H1 (cell line): ENCODE measurements around the gene CYBB. TPM values are rescaled to one million over a fixed set of nuclear protein-coding genes. Genes with fewer than 3 reads are reported as not detected.

Source experiments
- CTCF ChIA-PET: fragments of 300-600 bp; sonication (Branson Sonifier 250); formaldehyde crosslinking; loops from one replicate; lab custom pipeline; 2021; ENCODE audit not compliant: partially characterized antibody; lab: Charles Lee
- POLR2A ChIA-PET: fragments of 300-600 bp; sonication (Branson Sonifier 250); formaldehyde crosslinking; loops from one replicate; lab custom pipeline; 2021; ENCODE audit warnings: inconsistent platforms; ENCODE audit not compliant: partially characterized antibody; lab: Charles Lee
- DNase-seq, 2 experiments: peaks; one replicate each; pipeline versions ENCODE4 v3.0.0 to v3.0.0-alpha.2; 2010 to 2022; ENCODE audit warnings: low spot score in 2 of 2, low read depth in 1 of 2, mixed read lengths in 1 of 2
- FAIRE-seq: peaks from 2 replicates; lab custom pipeline; 2011; peaks lifted over from hg19 to GRCh38; lab: Jason Lieb, UNC
- H2AFZ ChIP-seq: 2 replicates; pipeline ENCODE4 v1.8.1; 2012; ENCODE audit warnings: low read length, inconsistent platforms
- H2AK5ac ChIP-seq: 2 replicates; pipeline ENCODE4 v1.6.1; 2013; ENCODE audit warnings: low read depth, low read length
- H2BK120ac ChIP-seq: replicated peaks from 2 replicates; pipeline ENCODE3; 2013; ENCODE audit warnings: low read depth, low read length, inconsistent platforms
- H2BK12ac ChIP-seq: 2 replicates; pipeline ENCODE4 v1.6.1; 2013; ENCODE audit warnings: low read depth, low read length
- H2BK15ac ChIP-seq: 2 replicates; pipeline ENCODE4 v1.6.1; 2013; ENCODE audit warnings: low read length
- H2BK20ac ChIP-seq: 2 replicates; pipeline ENCODE4 v1.6.1; 2013; ENCODE audit warnings: low read length
- H2BK5ac ChIP-seq: 2 replicates; pipeline ENCODE4 v1.6.1; 2013; ENCODE audit warnings: low read depth, low read length
- H3K14ac ChIP-seq: 2 replicates; pipeline ENCODE4 v1.6.1; 2013; ENCODE audit warnings: inconsistent platforms; ENCODE audit not compliant: insufficient read length
- H3K18ac ChIP-seq: 2 replicates; pipeline ENCODE4 v1.6.1; 2013; ENCODE audit warnings: low read length; ENCODE audit errors: extremely low read depth
- H3K23ac ChIP-seq: 2 replicates; pipeline ENCODE4 v1.6.1; 2013; ENCODE audit warnings: inconsistent platforms; ENCODE audit not compliant: insufficient read length
- H3K23me2 ChIP-seq: 2 replicates; pipeline ENCODE4 v1.6.1; 2013; ENCODE audit warnings: low read depth, low read length
- H3K27ac ChIP-seq: 2 replicates; pipeline ENCODE4 v1.6.1; 2011; ENCODE audit warnings: low read depth, low read length, inconsistent platforms
- H3K27me3 ChIP-seq, 4 experiments: replicated peaks in 1 of 4; 1 replicate in 1 of 4; 2 replicates in 3 of 4; pipeline versions ENCODE4 v1.6.1 to v1.8.1; 2011 to 2013; ENCODE audit warnings: low read length in 3 of 4, mild to moderate bottlenecking in 3 of 4, inconsistent platforms in 2 of 4, mixed read lengths in 2 of 4, moderate library complexity in 1 of 4; ENCODE audit not compliant: control insufficient read depth in 3 of 4, insufficient read depth in 3 of 4; ENCODE audit errors: extremely low read depth in 1 of 4
- H3K36me3 ChIP-seq, 4 experiments: 2 replicates each; pipeline versions ENCODE4 v1.6.1 to v1.8.1; 2011 to 2013; ENCODE audit warnings: mild to moderate bottlenecking in 4 of 4, low read length in 3 of 4, moderate library complexity in 2 of 4, control low read depth in 1 of 4, inconsistent platforms in 1 of 4; ENCODE audit not compliant: insufficient read depth in 4 of 4, control insufficient read depth in 2 of 4
- H3K4ac ChIP-seq: replicated peaks from 2 replicates; pipeline ENCODE3; 2013; ENCODE audit warnings: low read length, low read depth, mixed read lengths, inconsistent platforms; ENCODE audit not compliant: insufficient read length
- H3K4me1 ChIP-seq, 4 experiments: replicated peaks in 1 of 4; 1 replicate in 1 of 4; 2 replicates in 3 of 4; pipeline versions ENCODE4 v1.6.1 to v1.8.1; 2011 to 2013; ENCODE audit warnings: low read length in 3 of 4, inconsistent platforms in 2 of 4, mixed read lengths in 1 of 4; ENCODE audit not compliant: insufficient read depth in 4 of 4, control insufficient read depth in 3 of 4
- H3K4me2 ChIP-seq, 2 experiments: 2 replicates each; pipeline versions ENCODE4 v1.6.1 to v1.8.1; 2011 to 2013; ENCODE audit warnings: low read depth in 2 of 2, low read length in 2 of 2, control low read depth in 1 of 2, inconsistent platforms in 1 of 2, mild to moderate bottlenecking in 1 of 2; ENCODE audit not compliant: insufficient read depth in 1 of 2
- H3K4me3 ChIP-seq, 4 experiments: fragments of 200-600, 300-600 bp in 1 of 4; sonication (generic), shearing (Covaris generic), sonication (Bioruptor Twin) in 1 of 4; 2 replicates each; pipeline versions ENCODE4 v1.5.1 to v1.8.1; 2011 to 2016; ENCODE audit warnings: low read length in 4 of 4, low read depth in 3 of 4, control low read depth in 2 of 4, inconsistent platforms in 2 of 4, mild to moderate bottlenecking in 2 of 4, mixed read lengths in 1 of 4, moderate library complexity in 1 of 4; ENCODE audit not compliant: insufficient read depth in 2 of 4; ENCODE audit errors: extremely low read depth in 1 of 4
- H3K56ac ChIP-seq: replicated peaks from 2 replicates; pipeline ENCODE3; 2013; ENCODE audit warnings: low read depth, mild to moderate bottlenecking, mixed read lengths, low read length, inconsistent platforms; ENCODE audit not compliant: insufficient read length
- H3K79me1 ChIP-seq: 2 replicates; pipeline ENCODE4 v1.6.1; 2013; ENCODE audit warnings: low read depth, low read length, control low read depth
- H3K79me2 ChIP-seq, 2 experiments: 2 replicates each; pipeline versions ENCODE4 v1.6.1 to v1.8.1; 2012 to 2013; ENCODE audit warnings: low read length in 2 of 2, mild to moderate bottlenecking in 2 of 2, inconsistent platforms in 1 of 2; ENCODE audit not compliant: insufficient read depth in 2 of 2, control insufficient read depth in 1 of 2
- H3K9ac ChIP-seq, 4 experiments: replicated peaks in 1 of 4; 1 replicate in 1 of 4; 2 replicates in 3 of 4; pipeline versions ENCODE4 v1.6.1 to v1.8.1; 2011 to 2013; ENCODE audit warnings: low read depth in 3 of 4, low read length in 3 of 4, control low read depth in 2 of 4, mild to moderate bottlenecking in 2 of 4, moderate library complexity in 2 of 4, inconsistent platforms in 1 of 4; ENCODE audit errors: extremely low read depth in 1 of 4
- H3K9me3 ChIP-seq, 2 experiments: 2 replicates each; pipeline versions ENCODE4 v1.6.1 to v1.8.1; 2012 to 2013; ENCODE audit warnings: mild to moderate bottlenecking in 2 of 2, moderate library complexity in 2 of 2, control low read depth in 1 of 2, inconsistent platforms in 1 of 2, low read depth in 1 of 2, low read length in 1 of 2, mixed read lengths in 1 of 2; ENCODE audit not compliant: insufficient read depth in 2 of 2
- H4K20me1 ChIP-seq, 2 experiments: replicated peaks in 1 of 2; 2 replicates each; pipeline versions ENCODE3 to v1.8.1; 2011 to 2013; ENCODE audit warnings: inconsistent platforms in 2 of 2, low read length in 2 of 2, mild to moderate bottlenecking in 1 of 2; ENCODE audit not compliant: insufficient read depth in 2 of 2, control insufficient read depth in 1 of 2
- H4K5ac ChIP-seq: 2 replicates; pipeline ENCODE4 v1.6.1; 2013; ENCODE audit warnings: low read length, low read depth, mixed read lengths, inconsistent platforms; ENCODE audit not compliant: insufficient read length
- H4K8ac ChIP-seq: 2 replicates; pipeline ENCODE4 v1.8.0; 2013; ENCODE audit warnings: mild to moderate bottlenecking, moderate library complexity, low read length, inconsistent platforms; ENCODE audit not compliant: insufficient read depth; ENCODE audit errors: extremely low read depth
- H4K91ac ChIP-seq: replicated peaks from 2 replicates; pipeline ENCODE3; 2013; ENCODE audit warnings: low read length, mixed read lengths, inconsistent platforms; ENCODE audit not compliant: insufficient read length
- EZH2 ChIP-seq: fragments of 200-600 bp; sonication (generic); IDR thresholded peaks from 2 replicates; pipeline ENCODE4 v1.7.1; 2012; ENCODE audit warnings: low read depth, mild to moderate bottlenecking, moderate library complexity, low read length, inconsistent platforms; ENCODE audit not compliant: severe bottlenecking
- MAFK ChIP-seq: IDR thresholded peaks from 2 replicates; pipeline ENCODE4 v1.6.1; 2012; ENCODE audit warnings: low read depth, mild to moderate bottlenecking, improper control_type of control experiment, low read length
- NRF1 ChIP-seq: IDR thresholded peaks from 2 replicates; pipeline ENCODE4 v1.6.1; 2011; ENCODE audit warnings: mild to moderate bottlenecking, low read depth, low read length, improper control_type of control experiment
- POU5F1 ChIP-seq: IDR thresholded peaks from 2 replicates; pipeline ENCODE4 v1.6.1; 2011; ENCODE audit warnings: low read depth, mild to moderate bottlenecking, low read length, moderate library complexity
- SIN3A ChIP-seq, 2 experiments: IDR thresholded peaks in 1 of 2; conservative IDR thresholded peaks in 1 of 2; 2 replicates each; pipeline ENCODE4 v1.6.1; 2011 to 2012; ENCODE audit warnings: low read length in 2 of 2, improper control_type of control experiment in 1 of 2, low read depth in 1 of 2, mild to moderate bottlenecking in 1 of 2
- WGBS, 2 experiments: shearing (Covaris generic) in 1 of 2; methylation state at CpG; one replicate each; pipeline versions ENCODE4 v1.1.6 to v1.1.7; 2013 to 2015; ENCODE audit warnings: low lambda C conversion rate in 2 of 2, mixed read lengths in 2 of 2, inconsistent platforms in 1 of 2, low coverage in 1 of 2, missing lambda C conversion rate in 1 of 2; ENCODE audit not compliant: insufficient replicate concordance in 2 of 2, insufficient coverage in 1 of 2, insufficient read length in 1 of 2; ENCODE audit errors: extremely low coverage in 1 of 2, missing lambda C conversion rate in 1 of 2; 5-methylcytosine and 5-hydroxymethylcytosine counted together
- polyA plus RNA-seq, 7 experiments: library from polyadenylated mRNA; depleted of rRNA in 3 of 7; stranded (reverse) in 5 of 7; unstranded in 2 of 7; fragments of >200 nt in 5 of 7; fragments of 200-250 nt in 2 of 7; gene quantifications; 1 replicate in 5 of 7; 2 replicates in 1 of 7; 4 replicates in 1 of 7; pipeline versions ENCODE4 v1.2.1 to v1.2.3, GENCODE V29; 2011 to 2013; ENCODE audit warnings: missing spikeins in 2 of 7, mixed read lengths in 2 of 7
- total RNA-seq: library from RNA; stranded (reverse); fragmentation: NEBNext Ultra II Directional; extraction: Animal tissue kit (Norgen Biotek cat#: 25700); gene quantifications from 2 replicates; pipeline ENCODE4 v1.2.1, GENCODE V29; 2021
- TF ChIP-seq, protein P1 (sequence below), 3 experiments: IDR thresholded peaks; 1 replicate in 2 of 3; 2 replicates in 1 of 3; pipeline versions ENCODE4 v1.5.1 to v1.6.1; 2011; ENCODE audit warnings: low read length in 3 of 3, mild to moderate bottlenecking in 3 of 3, inconsistent platforms in 2 of 3, low read depth in 1 of 3, moderate library complexity in 1 of 3; ENCODE audit not compliant: insufficient read depth in 1 of 3; ENCODE audit errors: control extremely low read depth in 1 of 3

CYBB gene
- total and polyA plus RNA-seq, 2 of the 8 experiments (the other 6 are each of a cell fraction or from before 2014, with no cell fraction given) = 0.03 to 0.09 TPM

DNA sequence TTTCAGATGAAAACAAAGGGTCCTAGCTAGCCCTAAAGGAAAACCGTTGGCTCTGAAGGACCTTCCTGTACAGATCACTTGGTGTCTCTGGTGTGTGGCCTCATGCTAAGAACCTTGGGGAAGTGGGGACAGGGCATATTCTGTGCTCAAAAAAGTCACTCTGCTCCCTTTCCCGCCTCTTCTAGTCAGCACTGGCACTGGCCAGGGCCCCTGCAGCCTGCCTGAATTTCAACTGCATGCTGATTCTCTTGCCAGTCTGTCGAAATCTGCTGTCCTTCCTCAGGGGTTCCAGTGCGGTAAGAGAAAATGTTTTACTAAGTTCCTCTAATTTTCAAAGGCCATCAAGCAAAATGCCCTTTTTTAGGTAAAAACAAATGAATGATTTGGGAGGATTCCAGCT, 3.4 kb downstream of the CYBB start:
- Histone ChIP-seq H2BK12ac (no peak overlapping the region), H4K8ac (no peak overlapping the region), H3K4ac (no peak overlapping the region), H4K91ac (no peak overlapping the region), H3K27me3 (no peaks in the 10 kb centered on the region), H3K4me2 (no peak overlapping the region), H3K4me3 (no peak overlapping the region), H3K23me2 (no peaks in the 10 kb centered on the region), H3K23ac (no peak overlapping the region), H3K9ac (no peak overlapping the region)
- POLR2A ChIA-PET = no interaction called here
- no peak for TF ChIP-seq NRF1
- no peak for TF ChIP-seq EZH2
- no peak for TF ChIP-seq POU5F1
- no peak for TF ChIP-seq MAFK
- TF ChIP-seq, protein P1, sequence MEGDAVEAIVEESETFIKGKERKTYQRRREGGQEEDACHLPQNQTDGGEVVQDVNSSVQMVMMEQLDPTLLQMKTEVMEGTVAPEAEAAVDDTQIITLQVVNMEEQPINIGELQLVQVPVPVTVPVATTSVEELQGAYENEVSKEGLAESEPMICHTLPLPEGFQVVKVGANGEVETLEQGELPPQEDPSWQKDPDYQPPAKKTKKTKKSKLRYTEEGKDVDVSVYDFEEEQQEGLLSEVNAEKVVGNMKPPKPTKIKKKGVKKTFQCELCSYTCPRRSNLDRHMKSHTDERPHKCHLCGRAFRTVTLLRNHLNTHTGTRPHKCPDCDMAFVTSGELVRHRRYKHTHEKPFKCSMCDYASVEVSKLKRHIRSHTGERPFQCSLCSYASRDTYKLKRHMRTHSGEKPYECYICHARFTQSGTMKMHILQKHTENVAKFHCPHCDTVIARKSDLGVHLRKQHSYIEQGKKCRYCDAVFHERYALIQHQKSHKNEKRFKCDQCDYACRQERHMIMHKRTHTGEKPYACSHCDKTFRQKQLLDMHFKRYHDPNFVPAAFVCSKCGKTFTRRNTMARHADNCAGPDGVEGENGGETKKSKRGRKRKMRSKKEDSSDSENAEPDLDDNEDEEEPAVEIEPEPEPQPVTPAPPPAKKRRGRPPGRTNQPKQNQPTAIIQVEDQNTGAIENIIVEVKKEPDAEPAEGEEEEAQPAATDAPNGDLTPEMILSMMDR (IDR thresholded peaks at IDR 0.05; ENCODE audit: control extremely low read depth in 1 of 3, insufficient read depth in 1 of 3, low read depth in 1 of 3, low read length in 3 of 3) = no peak
- no peak for TF ChIP-seq SIN3A (conservative IDR thresholded peaks at IDR 0.05 in 1 of 2, IDR thresholded peaks at IDR 0.05 in 1 of 2; ENCODE audit: low read depth in 1 of 2, low read length in 2 of 2)
- TF ChIP-seq, all 59 proteins: peak for 0
- no peak overlapping the region for H2BK20ac ChIP-seq
- no peaks in the 10 kb centered on the region for H4K20me1 ChIP-seq
- H2AFZ ChIP-seq = no peak overlapping the region
- 87% methylated on average over 4 of the region's 4 CpGs; no CpG with 5 or more reads in 1 of the 2 experiments for WGBS, 2 experiments
- H4K5ac ChIP-seq = no peak overlapping the region
- no peak overlapping the region for H3K27ac ChIP-seq
- H3K9me3 ChIP-seq = no peaks in the 10 kb centered on the region
- FAIRE-seq = no peak
- H3K79me2 ChIP-seq = no peaks in the 10 kb centered on the region
- no peak overlapping the region for H2AK5ac ChIP-seq
- H2BK120ac ChIP-seq = no peak overlapping the region
- H3K79me1 ChIP-seq = no peaks in the 10 kb centered on the region
- DNase-seq = no peak
- no peak overlapping the region for H3K56ac ChIP-seq
- CTCF ChIA-PET = no interaction called here
- no peaks in the 10 kb centered on the region for H3K36me3 ChIP-seq
- H3K18ac ChIP-seq = no peak overlapping the region
- H2BK15ac ChIP-seq = no peak overlapping the region
- H3K14ac ChIP-seq = no peak overlapping the region
- H3K4me1 ChIP-seq = no peaks in the 10 kb centered on the region
- H2BK5ac ChIP-seq = no peak overlapping the region
